Brain microvascular endothelial cell (primary cell): Measurements from ENCODE around the gene KCNK10.

Experiments used
- DNase-seq: peaks from one replicate; pipeline ENCODE4 v3.0.0-alpha.2; 2020
- H3K27ac ChIP-seq: fragments of 250-450 bp; sonication (Bioruptor Pico); 2 replicates; pipeline ENCODE4 v1.5.1; 2020; ENCODE audit warnings: mild to moderate bottlenecking, moderate library complexity
- H3K27me3 ChIP-seq: fragments of 250-450 bp; sonication (Bioruptor Pico); replicated peaks from 2 replicates; pipeline ENCODE4 v1.5.1; 2020; ENCODE audit warnings: mild to moderate bottlenecking
- H3K36me3 ChIP-seq: fragments of 250-450 bp; sonication (Bioruptor Pico); replicated peaks from 2 replicates; pipeline ENCODE4 v1.5.1; 2020; ENCODE audit warnings: mild to moderate bottlenecking
- H3K4me3 ChIP-seq: 2 replicates; pipeline ENCODE4 v1.5.1; 2011; ENCODE audit warnings: low read depth, mild to moderate bottlenecking, control low read depth, low read length, moderate library complexity
- in situ Hi-C: cut with HindIII; loops from 2 replicates; pipeline ENCODE4 v1.10.0; 2017; ENCODE audit warnings: low sequenced_read_pairs, low pct_ligation_motif_present
- TF ChIP-seq, protein P1 (sequence below): IDR thresholded peaks from 2 replicates; pipeline ENCODE4 v1.5.1; 2011; ENCODE audit warnings: low read depth, mild to moderate bottlenecking, moderate library complexity, low read length, control low read depth, inconsistent platforms; ENCODE audit errors: missing control alignments

KCNK10 gene

DNA sequence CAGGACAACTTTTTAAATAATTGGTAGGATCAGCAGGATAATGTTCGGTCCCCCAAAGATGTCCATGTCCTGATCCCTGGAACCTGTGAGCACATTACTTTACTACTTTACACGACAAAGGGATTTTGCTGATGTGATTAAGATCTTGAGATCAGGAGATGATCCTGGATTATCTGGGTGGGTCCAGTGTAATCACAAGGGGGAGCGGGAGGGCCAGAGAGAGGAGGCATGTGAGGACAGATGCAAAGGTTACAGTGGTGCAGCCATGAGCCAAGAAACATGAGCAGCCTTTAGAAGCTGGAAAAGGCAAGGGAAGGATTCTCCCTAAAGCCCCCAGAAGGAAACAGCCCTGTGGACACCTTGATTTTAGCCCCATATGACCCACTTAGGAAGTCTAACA, 33.1 kb downstream of the KCNK10 start:
- Histone ChIP-seq H3K4me3 (no peak overlapping the region), H3K27ac (no peak overlapping the region), H3K27me3 (no peaks in the 10 kb centered on the region), H3K36me3 (no peaks in the 10 kb centered on the region)
- TF ChIP-seq, protein P1, sequence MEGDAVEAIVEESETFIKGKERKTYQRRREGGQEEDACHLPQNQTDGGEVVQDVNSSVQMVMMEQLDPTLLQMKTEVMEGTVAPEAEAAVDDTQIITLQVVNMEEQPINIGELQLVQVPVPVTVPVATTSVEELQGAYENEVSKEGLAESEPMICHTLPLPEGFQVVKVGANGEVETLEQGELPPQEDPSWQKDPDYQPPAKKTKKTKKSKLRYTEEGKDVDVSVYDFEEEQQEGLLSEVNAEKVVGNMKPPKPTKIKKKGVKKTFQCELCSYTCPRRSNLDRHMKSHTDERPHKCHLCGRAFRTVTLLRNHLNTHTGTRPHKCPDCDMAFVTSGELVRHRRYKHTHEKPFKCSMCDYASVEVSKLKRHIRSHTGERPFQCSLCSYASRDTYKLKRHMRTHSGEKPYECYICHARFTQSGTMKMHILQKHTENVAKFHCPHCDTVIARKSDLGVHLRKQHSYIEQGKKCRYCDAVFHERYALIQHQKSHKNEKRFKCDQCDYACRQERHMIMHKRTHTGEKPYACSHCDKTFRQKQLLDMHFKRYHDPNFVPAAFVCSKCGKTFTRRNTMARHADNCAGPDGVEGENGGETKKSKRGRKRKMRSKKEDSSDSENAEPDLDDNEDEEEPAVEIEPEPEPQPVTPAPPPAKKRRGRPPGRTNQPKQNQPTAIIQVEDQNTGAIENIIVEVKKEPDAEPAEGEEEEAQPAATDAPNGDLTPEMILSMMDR, result no peak
- DNase-seq, result no peak
- in situ Hi-C loops, result no loop called here

DNA sequence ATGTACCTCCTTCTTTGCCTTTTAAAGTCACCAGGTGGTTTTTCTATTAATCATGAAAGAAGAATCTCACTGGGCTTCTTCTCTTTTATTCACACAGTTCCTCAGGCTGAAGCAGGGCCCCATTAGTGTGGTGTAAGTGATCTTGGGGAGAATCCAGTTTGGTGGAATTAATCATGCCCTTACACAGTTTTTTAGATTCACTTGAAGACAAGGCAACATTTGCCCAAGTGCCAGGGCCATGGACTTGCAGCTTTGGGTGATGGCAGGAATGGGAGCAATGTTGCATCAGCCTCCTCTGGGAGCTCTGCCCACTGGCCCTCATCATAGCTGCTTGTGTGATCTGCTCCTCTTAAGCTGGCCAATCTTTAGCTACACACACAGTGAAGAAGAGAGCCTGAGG, 33.8 kb downstream of the KCNK10 start:
- TF ChIP-seq, protein P1, result no peak
- no peaks in the 10 kb centered on the region for H3K27me3 ChIP-seq
- no peak overlapping the region for H3K27ac ChIP-seq
- in situ Hi-C loops, result no loop called here
- no peak overlapping the region for H3K4me3 ChIP-seq
- DNase-seq, result no peak
- H3K36me3 ChIP-seq, result no peaks in the 10 kb centered on the region

DNA sequence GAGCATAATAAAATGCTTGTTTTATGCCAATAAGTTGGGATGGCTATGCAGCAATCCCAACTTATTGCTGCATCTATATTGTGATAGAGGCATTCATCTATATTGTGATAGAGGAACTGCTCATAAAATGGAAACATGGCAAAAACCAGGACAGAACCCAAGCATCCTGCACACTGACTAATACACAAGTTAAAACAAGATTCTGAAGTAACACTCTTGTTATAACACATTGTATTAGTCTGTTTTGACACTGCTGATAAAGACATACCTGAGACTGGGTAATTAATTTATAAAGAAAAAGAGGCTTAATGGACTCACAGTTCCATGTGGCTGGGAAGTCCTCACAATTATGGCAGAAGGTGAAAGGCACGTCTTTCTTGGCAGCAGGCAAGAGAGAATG, 36.8 kb downstream of the KCNK10 start:
- H3K27ac ChIP-seq, result no peak overlapping the region
- no peak for DNase-seq
- no peak overlapping the region for H3K4me3 ChIP-seq
- in situ Hi-C loops, result no loop called here
- H3K27me3 ChIP-seq, result no peaks in the 10 kb centered on the region
- TF ChIP-seq, protein P1, result no peak
- H3K36me3 ChIP-seq, result no peaks in the 10 kb centered on the region

DNA sequence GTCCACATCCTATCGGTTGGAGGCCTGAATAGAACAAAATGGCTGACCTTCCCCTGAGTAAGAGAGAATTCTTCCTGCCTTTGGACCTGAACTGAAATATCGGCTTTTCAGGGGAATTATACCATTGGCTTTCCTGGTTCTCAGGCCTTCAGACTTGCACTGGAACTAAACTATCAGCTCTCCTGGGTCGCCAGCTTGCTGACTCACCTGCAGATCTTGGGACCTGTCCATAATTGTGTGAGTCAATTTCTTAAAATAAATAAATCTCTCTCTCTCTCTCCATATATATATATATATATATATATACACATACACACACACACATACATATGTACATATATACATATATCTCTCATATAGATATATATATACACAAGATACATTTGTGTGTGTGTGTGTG, 41.6 kb downstream of the KCNK10 start:
- TF ChIP-seq, protein P1, result no peak
- Histone ChIP-seq H3K36me3 (no peaks in the 10 kb centered on the region), H3K27me3 (no peaks in the 10 kb centered on the region), H3K27ac (no peak overlapping the region), H3K4me3 (no peak overlapping the region)
- in situ Hi-C loops, result no loop called here
- no peak for DNase-seq

DNA sequence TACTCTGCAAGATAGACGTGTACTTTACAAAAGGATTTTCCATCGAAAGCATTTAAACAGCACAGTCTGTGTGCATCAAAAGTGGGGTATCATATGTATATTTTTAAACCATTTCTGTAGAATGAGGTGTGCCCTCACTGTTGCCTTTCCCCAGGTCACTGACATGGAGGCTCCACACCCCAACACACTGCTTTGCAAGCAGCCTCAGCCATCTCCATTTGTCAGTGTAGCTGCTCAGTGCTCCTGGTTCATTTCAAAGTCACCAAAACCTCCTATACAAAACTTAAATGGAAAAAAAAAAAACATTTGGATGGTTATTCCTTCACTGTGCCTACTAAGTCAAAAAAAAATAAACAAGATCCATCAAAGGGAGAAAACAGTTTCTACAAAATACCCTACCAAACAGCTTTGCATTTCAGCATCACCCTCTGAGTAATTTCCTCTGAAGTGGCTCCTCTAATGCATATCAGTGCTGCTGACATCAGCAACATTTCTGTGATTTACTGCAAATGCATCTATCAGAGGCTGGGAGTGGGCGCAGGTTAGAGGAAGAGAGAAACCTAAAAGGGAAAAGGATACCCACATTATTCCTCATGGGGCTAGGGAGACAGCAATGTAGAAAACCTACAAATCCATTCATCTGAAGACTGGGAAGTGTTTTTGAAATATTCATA, 46.0 kb downstream of the KCNK10 start:
- TF ChIP-seq, protein P1, result no peak
- no peaks in the 10 kb centered on the region for H3K27me3 ChIP-seq

More for the DNA sequence above, 46.0 kb downstream of the KCNK10 start:
- DNase-seq, result no peak
- Histone ChIP-seq H3K4me3 (no peak overlapping the region), H3K36me3 (no peaks in the 10 kb centered on the region), H3K27ac (no peak overlapping the region)
- in situ Hi-C loops, result no loop called here
